HG02623 (cell line): Measurements from ENCODE around the gene RPN2.

ENCODE experiments used
- ATAC-seq: cut with Tn5 transposase; IDR thresholded peaks from one replicate; pipeline ENCODE4 v1.9.1; 2021; ENCODE audit warnings: moderate library complexity; ENCODE audit not compliant: unreplicated experiment

The RPN2 gene

GRCh38 chr20:37263686-37264085, 84.6 kb downstream of the RPN2 start:
- ATAC-seq = no peak

DNA sequence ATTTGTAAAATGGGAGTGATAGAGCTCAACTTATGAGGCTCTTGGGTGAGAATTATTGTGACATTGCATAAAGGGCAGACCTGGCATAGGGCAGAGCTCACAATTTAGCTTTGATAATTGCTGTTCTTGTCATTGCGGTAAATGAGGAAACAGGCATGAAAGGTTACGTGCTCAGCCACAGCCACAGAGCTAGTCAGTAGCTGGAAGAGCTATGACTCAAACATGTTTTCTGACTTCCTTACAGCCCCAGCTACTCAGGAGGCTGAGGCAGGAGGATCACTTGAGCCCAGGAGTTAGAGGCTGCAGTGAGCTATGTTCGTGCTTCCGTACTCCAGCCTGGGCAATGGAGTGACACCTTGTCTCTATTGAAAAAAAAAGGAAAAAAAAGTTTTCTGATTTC, 86.0 kb downstream of the RPN2 start:
- no peak for ATAC-seq

GRCh38 chr20:37266940-37267666, 88.0 kb downstream of the RPN2 start:
- no peak for ATAC-seq

GRCh38 chr20:37267667-37268313, 88.7 kb downstream of the RPN2 start:
- no peak for ATAC-seq

DNA sequence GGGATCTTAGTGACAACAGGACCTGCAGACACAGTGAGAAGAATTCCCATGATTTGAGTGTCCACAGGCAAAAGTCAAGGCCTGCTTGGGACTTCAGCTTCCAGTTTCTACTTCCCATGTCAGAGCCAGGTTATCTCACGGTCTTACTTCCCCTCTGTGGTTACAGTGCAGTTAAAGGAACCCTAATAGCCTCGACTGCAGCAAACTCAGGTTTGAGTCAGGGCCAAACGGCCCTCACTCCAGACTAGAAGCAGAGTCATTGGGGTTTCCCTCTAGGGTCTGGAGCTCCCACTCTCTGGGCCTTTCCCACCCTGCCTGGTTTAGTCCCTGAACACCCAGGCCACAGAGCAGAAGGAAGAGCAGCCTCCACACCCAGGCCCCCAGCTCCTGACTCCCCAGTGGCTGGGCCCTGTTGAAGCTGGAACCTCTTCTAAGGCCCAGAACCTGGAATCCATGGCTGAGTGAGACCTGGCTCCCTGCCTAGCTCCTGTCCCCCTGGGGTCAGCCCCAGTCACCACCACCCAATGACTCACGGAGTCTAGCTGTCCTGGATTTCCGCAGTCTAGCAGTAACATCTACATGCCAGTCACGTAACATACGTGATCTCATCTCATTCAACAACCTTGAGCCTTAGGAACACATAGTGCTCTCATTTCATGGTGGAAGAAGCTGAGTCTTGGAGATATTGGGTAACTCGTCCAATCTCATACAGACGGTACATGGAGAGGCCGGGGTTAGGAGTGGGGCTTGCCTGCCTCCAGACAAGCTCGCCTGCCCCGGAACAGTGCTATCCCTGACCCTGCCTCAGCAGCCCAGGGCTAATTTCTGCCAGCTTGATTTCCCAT, 91.7 kb downstream of the RPN2 start:
- peak; percentile 58 for ATAC-seq

DNA sequence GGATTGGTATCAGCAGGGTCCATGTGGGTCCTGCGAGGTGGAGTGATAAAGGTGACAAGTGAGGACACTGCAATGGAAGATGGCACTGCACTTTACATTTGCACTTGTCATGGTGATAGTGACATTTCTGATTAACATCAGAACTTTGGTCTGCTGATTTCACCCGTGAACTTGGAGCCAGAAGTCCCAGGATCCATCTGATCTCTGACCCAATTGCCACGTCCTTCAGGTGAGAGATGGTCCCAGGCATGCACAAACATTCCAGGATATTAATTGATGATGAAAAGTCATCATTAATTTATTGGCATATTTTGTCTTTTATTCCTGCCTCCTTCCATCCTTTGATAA, 92.3 kb downstream of the RPN2 start:
- ATAC-seq = no peak

GRCh38 chr20:37273988-37274387, 94.9 kb downstream of the RPN2 start:
- ATAC-seq = no peak

DNA sequence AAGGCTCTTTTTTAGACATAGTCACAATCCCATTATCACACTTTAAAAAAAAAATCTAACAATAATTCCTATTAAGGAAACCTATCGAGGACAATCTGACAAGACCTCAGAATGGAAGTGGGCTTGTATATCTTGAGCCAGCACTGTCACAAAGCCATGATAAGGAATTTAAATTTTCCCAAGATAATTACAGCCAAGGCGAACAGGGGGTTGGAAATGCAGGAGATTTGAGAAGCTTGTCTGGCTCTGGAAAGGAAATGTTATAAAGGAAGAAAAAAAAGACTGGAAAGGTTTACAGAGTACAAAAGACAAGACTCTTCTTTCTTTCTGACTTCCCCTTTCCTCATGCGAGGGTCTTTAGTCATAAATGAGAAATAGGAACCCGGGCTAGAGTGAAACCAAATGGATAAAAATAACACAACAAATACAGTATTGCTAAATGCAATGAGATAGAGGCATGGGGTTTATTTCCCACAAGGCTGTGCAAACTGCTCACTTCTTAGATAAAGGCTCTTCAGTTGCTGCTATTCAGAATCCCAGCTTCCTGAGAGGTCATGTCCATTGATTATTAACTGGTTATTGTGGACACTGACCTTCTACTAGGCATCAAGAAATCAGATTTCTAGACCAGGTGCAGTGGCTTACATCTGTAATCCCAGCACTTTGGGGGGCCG, 95.9 kb downstream of the RPN2 start:
- ATAC-seq = no peak

- no peak for ATAC-seq
These were observed 97.5 kb downstream of the RPN2 start for GRCh38 chr20:37276494-37277252.

- no peak for ATAC-seq
These were observed 98.1 kb downstream of the RPN2 start for GRCh38 chr20:37277253-37277593.

GRCh38 chr20:37278966-37279590, 99.9 kb downstream of the RPN2 start:
- no peak for ATAC-seq

GRCh38 chr20:37279820-37280219, 100.7 kb downstream of the RPN2 start:
- ATAC-seq = no peak

- no peak for ATAC-seq
These were observed 101.3 kb downstream of the RPN2 start for GRCh38 chr20:37280403-37280802.

- ATAC-seq = no peak
These were observed 103.4 kb downstream of the RPN2 start for GRCh38 chr20:37282556-37282955.

GRCh38 chr20:37283530-37284195, 104.5 kb downstream of the RPN2 start:
- ATAC-seq = no peak

DNA sequence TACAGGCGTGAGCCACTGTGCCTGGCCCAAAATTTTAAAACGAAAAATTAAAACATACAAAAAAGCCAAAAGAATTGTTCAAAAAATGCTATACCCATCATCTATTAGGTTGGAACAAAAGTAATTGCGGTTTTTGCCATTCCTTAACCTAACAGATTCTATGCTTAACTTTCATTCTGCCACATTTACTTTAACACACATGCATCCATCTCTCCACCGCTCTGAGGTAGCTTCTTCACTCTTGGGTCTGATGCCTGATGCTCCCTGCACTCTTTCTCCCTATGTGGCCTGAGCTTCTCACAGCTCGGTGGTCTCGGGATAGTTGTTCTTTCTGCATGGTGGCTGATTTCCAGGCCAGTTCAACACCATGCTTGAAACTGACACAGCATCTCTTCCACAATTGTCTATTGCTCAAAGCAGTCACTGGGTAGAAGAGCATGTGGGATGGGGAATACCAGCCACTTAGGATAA, 105.6 kb downstream of the RPN2 start:
- ATAC-seq = no peak

- ATAC-seq = no peak
These were observed 106.7 kb downstream of the RPN2 start for GRCh38 chr20:37285664-37286374.

- no peak for ATAC-seq
These were observed 109.0 kb downstream of the RPN2 start for GRCh38 chr20:37288091-37288490.
